HuH-7 (cell line): Measurements from ENCODE around the gene DNAJC1.
"Not testable (repeated sequence)": the region's sequence is repeated elsewhere in the genome, so short reads cannot be mapped to it uniquely, and the experiment has no call there.

Experiments
- DNase-seq: peaks from one replicate; pipeline ENCODE4 v3.0.0; 2011; ENCODE audit warnings: low spot score

The DNAJC1 gene

DNA sequence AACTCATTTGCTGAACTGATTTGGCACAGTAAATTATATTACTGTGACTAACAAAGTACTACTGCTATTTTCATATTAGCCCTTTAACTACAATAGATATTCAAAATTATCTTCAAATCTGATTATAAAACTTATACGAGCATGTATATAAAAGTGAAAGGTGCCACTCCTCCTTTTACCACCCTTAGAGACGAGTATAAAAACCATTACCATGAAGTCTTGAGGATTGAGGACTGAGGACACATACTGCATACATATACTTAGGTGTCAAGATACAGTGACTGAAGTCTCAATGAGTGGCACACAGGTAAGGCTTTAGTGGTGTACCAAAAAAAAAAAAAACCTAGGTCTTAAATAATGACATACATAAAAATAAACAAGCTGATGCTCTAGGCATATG lies 98.6 kb downstream of the DNAJC1 start:
- DNase-seq, result no peak

DNA sequence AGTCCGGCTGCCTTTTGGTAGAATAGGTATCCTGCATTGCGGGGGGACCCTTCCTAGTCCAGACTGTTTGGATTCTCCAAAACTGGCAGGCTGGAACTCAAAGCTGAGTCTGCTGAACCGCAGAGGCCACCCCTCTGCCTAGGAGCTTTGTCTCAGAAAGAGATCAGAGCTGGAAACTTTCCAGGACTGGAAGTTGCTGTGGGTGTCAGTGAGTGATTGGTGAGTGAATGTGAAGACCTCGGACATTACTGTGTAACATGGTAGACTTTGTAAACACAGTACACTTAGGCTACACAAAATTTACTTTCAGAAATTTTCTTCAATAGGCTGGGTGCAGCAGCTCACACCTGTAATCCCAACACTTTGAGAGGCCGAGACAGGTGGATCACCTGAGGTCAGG lies 103.8 kb downstream of the DNAJC1 start:
- no peak for DNase-seq

DNA sequence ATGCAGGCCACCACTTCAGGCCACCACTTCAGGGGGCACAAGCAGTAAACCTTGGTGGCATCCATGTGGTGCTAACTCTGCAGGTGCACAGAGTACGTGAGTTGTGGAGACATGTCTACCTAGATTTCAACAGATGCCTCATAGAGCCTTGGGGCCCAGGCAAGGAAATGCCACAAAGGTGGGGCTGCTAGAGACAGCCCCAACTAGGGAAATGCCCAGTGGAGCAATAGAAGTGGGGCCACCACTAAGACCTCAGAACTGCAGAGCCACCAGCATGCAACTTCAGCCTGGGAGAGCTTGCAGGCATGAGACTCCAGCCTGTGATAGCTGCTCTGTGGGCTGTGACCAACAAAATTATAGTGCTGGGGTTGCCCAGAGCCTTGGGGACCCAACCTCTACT lies 107.6 kb downstream of the DNAJC1 start:
- no peak for DNase-seq

DNA sequence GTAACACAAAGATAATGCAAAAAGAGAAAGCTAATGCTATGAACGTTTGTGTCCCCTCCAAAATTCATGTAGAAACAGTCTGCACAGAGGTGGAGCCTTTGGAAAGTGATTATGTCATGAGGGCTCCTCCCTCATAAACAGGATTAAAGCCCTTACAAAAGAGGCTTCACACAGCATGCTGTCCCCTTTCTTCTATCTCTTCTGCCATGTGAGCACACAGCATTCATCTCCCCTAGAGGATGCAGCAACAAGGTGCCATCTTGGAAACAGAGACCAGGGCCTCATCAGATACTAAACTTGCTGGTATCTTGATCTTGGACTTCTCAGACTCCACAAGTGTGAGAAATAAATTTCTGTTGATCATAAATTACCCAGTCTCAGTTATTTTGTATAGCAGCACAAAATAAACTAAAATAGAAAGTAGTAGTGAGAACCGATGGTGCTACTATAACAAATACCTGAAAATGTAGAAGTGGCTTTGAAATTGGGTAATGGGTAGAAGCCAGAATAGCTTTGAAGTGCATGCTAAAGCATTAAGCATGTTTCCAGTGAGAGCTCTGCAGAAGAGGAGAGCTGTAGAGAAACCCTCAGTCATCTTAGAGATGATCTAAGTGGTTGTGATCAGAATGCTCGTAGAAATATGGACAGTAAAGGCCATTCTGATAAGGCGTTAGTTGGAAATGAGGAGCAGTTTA lies 108.7 kb downstream of the DNAJC1 start:
- DNase-seq, result no peak

DNA sequence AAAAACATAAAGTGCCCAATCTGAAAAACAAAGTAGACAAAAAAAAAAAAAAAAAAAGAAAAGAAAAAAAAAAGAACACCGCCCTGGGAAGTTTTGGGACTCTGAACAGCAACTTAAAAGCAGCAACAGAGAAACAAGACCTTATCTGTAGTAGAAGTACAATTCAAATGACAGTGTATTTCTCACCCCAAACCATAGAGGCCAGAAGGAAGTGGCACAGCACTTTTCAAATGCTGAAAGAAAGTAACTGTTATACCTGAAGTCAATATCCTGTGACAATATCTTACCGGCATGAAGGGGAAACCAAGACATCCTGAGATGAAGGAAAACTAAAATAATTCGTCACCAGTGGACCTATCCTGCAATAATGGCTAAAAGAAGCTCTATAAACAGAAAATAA lies 112.1 kb downstream of the DNAJC1 start:
- DNase-seq, result no peak

DNA sequence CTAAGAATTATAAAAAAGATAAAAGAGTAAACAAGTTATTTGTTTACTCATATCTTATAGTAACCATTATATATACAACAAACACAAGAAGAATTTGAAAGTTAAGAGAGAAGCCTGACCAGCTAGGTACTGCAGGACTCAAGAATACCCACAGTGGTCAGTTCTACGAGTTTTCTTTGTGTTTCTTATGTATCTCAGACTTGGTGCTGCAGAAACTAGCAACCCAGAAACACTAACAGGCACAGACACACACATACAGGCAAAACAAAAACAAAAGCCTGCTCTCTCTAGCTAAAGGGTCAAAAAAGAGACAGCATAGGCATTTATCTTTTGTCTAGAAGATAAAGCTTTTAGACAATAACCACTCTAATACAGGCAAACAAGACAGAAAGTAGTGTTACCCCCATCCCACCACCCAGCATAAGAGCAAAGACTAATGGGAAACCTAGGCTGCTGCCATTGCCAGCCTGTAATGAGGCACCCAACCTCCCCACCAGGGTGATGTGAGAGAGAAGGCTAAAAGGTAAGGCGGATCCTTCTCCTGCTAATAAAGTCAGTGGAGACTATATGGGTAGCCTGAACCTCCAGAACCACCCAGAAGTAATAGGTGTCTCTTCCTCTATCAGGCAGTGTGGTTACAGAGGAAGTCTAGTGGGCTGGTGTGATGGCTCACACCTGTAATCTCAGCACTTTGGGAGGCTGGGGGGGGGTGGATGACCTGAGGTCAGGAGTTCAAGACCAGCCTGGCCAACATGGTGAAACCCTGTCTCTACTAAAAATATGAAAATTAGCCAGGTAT lies 113.9 kb downstream of the DNAJC1 start:
- no peak for DNase-seq

DNA sequence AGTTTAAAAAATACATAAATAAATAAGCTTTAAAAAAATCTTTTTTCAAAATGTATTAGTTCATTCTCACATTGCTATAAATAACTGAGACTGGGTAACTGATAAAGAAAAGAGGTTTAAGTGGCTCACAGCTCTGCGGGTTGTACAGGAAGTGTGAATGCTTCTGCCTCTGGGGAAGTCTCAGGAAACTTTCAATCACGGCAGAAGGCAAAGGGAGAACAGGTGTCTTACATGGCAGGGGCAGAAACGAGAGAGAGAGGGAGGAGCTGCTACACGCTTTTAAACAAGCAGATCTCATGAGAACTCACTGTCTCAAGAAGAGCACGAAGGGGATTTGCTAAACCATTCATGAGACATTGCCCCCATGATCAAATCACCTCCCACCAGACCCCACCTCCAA lies 114.6 kb downstream of the DNAJC1 start:
- no peak for DNase-seq

DNA sequence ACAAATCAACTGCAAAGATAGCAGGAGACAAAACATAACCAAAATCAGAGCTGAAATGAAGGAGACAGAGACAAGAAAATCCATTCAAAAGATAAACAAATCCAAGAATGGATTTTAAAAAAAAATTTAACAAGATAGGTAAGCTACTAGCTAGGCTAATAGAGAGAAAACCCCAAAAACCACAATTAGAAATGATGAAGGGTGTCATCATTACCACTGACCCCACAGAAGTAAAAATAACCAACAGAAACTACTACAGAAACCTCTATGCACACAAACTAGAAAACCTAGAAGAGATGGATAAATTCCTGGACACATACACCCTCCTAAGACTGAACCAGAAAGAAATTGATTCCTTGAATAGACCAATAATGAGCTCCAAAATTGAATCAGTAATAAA lies 117.6 kb downstream of the DNAJC1 start:
- no peak for DNase-seq

DNA sequence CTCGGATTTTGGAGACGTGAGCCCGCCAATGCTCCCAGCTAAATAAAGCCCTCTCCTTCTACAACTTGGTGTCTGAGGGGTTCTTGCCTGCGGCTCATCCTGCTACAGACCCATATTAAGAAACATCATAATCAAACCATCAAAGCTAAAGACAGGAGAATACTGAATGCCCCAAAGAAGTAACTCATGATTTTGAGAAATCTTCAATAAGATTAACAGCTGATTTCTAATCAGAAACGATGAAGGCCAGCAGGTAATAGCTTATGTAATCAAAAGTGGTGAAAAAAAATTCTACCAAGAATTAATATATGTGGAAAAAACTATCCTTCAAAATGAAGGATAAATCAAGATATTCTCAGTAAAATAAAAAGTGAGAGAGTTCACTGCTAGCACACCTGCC lies 130.3 kb downstream of the DNAJC1 start:
- DNase-seq, result no peak

DNA sequence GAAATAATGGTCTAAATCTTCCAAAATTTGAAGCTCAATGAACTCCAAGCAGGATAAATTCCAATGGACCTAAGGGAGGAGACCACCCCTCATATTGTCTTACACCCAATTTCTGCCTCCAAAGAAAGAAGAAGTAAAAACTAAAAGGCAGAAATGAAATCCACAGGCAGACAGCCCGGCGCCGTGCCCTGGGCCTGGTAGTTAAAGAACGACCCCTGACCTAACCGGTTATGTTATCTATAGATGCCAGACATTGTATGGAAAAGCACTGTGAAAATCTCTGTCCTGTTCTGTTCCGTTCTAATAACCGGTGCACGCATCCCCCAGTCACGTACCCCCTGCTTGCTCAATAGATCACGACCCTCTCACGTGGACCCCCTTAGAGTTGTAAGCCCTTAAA lies 130.8 kb downstream of the DNAJC1 start:
- not testable (repeated sequence) for DNase-seq

DNA sequence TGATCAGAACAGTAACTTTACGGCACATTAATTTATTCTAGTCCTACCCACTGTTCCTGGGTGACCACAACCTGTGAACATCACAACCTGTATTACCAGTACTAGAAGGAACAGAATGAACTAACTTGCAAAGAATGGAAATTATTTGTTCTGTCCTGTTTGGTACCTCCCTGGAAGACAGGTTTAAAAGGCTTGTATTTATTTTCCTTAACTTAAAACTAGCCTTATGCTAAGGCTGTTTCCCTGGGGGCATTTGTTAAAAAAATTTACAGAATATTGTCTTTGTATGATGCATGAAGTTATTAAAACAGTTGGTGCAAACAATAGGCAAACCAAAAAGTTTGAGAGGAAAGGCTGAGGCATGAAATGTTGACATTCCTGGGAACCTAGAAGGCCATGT lies 132.7 kb downstream of the DNAJC1 start:
- DNase-seq, result no peak

DNA sequence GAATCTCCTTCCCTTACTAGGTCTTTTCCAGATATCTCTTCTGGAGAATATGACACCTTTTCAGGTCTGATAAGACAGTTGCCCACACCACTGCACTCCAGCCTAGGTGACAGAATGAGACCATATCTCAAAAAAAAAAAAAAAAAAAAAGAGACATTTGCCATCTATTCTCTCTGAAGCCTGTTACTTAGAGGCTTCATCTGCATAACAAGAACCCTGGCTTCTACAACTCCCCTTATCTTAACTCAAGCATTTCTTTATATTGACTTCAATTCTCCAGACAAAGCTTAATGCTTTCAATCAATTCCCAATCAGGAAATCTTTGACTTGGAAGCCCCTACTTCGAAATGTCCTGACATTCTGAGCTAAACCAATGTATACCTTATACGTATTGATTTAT lies 134.4 kb downstream of the DNAJC1 start:
- DNase-seq, result not testable (repeated sequence)

DNA sequence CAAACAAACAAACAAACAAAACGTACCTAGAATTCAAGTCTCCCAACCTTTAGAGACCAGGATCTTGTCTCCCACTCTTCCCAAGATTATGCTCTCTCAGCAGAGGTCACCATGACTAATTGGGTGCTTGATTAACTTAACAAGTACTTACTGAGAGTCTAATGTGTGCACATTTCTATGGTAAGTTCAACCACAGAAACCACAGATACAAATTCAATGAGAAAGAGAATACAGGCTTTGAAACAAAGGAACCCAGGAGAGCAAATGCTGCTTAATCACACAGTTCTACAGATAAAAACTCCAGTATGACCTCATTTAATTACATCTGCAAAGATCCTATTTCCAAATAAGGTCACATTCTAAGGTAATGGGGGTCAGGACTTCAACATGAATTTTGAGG lies 142.8 kb downstream of the DNAJC1 start:
- DNase-seq, result no peak

DNA sequence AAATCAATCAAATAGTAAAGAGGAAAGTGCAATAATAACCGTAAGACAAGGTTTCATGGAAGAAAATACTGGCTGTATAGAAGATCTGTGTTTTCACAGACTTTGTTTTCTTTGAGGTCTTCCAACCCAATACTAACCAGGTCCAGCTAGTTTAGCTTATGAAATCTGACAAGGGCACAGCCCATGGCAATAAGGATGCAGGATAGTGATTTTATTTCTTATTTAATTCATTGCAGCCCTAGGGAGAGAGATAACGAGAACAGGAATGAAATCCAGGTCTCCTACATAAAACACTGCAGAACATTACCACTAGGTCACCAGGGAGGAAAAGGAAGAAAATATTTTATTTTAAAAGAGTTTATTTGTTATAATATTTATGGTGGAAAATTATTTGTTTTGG lies 145.1 kb downstream of the DNAJC1 start:
- DNase-seq, result no peak

DNA sequence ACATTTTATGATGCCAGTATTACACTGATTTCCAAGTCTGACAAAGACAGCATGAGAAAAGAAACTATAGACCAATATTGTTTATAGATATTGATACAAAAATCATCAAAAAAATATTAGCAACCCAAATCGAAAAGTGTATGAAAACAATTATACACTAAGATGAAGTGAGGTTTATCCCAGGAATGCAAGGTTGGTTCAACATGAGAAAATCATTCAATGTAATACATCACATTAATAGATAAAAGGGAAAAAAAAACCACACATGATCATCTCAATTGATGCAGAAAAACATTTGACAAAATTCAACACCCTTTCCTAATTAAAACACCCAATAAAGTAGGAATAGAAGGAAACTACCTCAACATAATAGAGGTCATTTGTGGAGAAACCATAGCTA lies 153.9 kb downstream of the DNAJC1 start:
- DNase-seq, result no peak

DNA sequence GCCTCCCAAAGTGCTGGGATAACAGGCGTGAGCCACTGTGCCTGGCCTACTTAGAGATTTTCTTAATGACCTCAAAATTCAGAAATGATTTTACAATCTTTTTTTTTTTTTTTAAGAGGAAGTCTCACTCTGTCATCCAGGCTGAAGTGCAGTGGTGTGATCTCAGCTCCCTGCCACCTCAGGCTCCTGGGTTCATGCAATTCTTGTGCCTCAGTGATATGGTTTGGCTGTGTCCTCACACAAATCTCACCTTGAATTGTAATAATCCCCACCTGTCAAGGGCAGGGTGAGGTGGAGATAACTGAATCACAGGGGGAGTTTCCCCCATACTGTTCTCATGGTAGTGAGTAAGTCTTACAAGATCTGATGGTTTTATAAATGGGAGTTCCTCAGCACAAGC lies 159.9 kb downstream of the DNAJC1 start:
- DNase-seq, result no peak

DNA sequence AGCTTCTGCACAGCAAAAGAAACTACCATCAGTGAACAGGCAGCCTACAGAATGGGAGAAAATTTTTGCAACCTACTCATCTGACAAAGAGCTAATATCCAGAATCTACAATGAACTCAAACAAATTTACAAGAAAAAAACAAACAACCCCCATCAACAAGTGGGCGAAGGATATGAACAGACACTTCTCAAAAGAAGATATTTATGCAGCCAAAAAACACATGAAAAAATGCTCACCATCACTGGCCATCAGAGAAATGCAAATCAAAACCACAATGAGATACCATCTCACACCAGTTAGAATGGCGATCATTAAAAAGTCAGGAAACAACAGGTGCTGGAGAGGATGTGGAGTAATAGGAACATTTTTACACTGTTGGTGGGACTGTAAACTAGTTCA lies 162.3 kb downstream of the DNAJC1 start:
- not testable (repeated sequence) for DNase-seq

DNA sequence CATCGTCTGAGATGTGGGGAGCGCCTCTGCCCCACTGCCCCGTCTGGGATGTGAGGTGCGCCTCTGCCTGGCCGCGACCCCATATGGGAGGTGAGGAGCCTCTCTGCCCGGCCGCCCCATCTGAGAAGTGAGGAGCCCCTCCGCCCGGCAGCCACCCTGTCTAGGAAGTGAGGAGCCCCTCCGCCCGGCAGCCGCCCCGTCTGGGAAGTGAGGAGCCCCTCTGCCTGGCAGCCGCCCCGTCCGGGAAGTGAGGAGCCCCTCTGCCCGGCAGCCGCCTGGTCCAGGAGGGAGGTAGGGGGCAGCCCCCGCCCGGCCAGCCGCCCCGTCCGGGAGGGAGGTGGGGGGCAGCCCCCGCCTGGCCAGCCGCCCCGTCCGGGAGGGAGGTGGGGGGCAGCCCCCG lies 166.0 kb downstream of the DNAJC1 start:
- DNase-seq, result not testable (repeated sequence)

DNA sequence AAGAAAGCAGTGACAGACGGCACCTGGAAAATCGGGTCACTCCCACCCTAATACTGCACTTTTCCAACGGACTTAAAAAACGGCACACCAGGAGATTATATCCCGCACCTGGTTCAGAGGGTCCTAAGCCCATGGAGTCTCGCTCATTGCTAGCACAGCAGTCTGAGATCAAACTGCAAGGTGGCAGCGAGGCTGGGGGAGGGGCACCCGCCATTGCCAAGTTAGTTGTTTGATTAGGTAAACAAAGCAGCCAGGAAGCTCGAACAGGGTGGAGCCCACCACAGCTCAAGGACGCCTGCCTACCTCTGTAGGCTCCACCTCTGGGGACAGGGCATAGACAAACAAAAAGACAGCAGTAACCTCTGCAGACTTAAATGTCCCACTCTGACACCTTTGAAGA lies 169.0 kb downstream of the DNAJC1 start:
- not testable (repeated sequence) for DNase-seq

DNA sequence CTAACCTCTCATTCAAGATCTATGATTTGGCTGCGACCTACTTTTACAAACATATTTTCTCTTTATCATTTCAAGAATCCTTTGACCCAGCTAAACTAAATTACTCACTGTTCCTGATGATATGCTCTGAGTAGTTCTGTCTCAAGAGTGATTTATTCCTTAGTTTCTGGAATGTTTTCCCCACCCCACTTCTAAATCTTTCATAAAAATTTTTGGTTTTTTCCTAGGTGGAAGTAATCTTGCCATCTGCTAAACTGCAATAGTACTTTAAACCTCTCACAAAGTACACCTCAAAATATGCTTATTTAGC lies 170.8 kb downstream of the DNAJC1 start:
- DNase-seq, result no peak

DNA sequence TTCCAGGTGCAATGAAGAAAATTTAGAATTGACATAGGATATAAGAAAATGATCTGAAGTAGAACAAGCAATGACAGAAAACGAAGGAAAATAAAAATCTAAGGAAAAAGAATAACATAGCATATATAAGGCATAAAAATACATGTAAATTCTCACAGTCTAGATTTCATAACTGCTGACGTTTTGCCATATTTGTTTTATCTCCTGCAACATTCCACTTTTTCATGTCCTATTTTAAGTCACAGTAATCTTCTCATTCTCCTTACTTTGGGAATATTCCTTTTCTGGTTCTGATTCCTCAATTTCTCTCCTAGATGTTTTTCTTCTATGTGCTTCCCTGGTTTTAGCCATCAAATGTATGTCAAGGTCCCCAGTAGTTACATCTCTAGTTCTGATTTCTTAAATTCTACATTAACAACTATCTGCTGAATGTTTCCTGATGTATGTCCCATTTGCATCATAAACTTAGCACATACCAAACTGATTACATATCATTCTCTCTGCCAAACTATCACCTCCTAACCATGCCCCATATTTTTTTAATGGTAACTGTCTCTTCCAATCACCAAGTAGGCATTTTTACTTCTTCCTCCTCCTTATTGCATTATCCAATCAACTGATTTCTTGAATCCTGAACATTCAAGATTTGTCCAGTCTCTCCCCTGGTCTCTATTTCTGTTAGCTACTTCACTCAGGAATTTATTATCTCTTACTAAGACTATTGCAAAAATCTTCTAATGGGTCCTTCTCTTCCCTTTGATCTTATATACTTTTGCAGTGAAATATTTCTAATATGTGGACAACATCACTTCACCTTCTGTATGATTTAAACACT lies 171.3 kb downstream of the DNAJC1 start:
- no peak for DNase-seq

DNA sequence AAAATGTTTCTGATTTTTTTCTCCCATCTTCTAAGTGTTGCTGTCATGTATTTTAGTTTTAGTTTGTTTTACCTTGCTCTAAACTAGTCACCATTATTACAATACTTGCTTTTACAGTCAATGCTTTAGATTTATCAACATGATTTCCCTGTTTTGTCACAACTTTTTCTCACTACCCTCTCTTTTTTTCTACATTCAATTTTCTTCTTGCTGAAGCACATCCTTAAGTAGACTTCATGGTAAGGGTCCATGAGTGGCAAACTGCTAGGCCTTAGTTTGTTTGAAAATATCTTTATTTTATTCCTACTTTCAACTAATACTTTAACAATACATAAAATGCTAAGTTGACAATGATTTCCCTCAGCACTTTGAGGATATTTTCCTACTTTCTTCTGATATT lies 173.5 kb downstream of the DNAJC1 start:
- DNase-seq, result no peak

DNA sequence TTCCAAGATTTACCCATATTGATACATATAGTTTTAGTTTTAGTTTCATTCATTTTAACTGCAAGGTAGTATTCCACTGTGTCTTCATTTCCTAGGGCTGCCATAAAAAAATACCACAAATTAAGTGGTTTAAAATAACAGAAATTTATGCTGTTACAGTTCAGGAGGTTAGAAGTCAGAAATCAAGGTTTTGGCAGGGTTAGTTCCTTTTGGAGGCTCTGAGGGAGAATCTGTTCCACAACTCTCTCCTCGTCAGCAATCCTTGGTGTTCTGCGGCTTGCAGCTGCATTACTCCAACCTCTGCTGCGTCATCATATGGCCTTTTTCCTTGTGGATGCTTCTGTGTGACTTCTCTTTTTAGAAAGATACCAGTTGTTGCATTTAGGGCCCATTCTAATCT lies 176.2 kb downstream of the DNAJC1 start:
- no peak for DNase-seq
